HEK293T (cell line): ENCODE data around the gene PTGDR.

Experiments used
- ELF4 ChIP-seq: fragments of 450-650 bp; IDR thresholded peaks from 2 replicates; pipeline ENCODE4 v1.6.1; 2017; ENCODE audit warnings: antibody characterized with exemption
- FOXK2 ChIP-seq: fragments of 450-650 bp; IDR thresholded peaks from 2 replicates; pipeline ENCODE4 v1.6.1; 2016; ENCODE audit warnings: mild to moderate bottlenecking
- FOXM1 ChIP-seq: fragments of 450-650 bp; IDR thresholded peaks from 2 replicates; pipeline ENCODE4 v1.6.1; 2017; ENCODE audit warnings: mild to moderate bottlenecking, borderline replicate concordance
- PKNOX1 ChIP-seq: fragments of 450-650 bp; IDR thresholded peaks from 2 replicates; pipeline ENCODE4 v1.6.1; 2016
- SP1 ChIP-seq: fragments of 450-650 bp; IDR thresholded peaks from 2 replicates; pipeline ENCODE4 v1.6.1; 2017
- TARDBP ChIP-seq: fragments of 450-650 bp; IDR thresholded peaks from 2 replicates; pipeline ENCODE4 v1.6.1; 2016

- TF ChIP-seq SP1, result no peak
- TF ChIP-seq ELF4, result no peak
- TF ChIP-seq FOXM1, result no peak
- no peak for TF ChIP-seq PKNOX1
- no peak for TF ChIP-seq TARDBP
- TF ChIP-seq FOXK2, result no peak
These were observed 4.3 kb upstream of the PTGDR start for GRCh38 chr14:52263190-52263589.
